ES-I3 (cell line): Measurements from ENCODE around the gene CPZ.
"Not testable (repeated sequence)": the region's sequence is repeated elsewhere in the genome, so short reads cannot be mapped to it uniquely, and the experiment has no call there.

ENCODE experiments used
- H3K36me3 ChIP-seq: 2 replicates; pipeline ENCODE4 v1.6.1; 2013; ENCODE audit warnings: mild to moderate bottlenecking, low read length, control low read depth, moderate library complexity; ENCODE audit not compliant: insufficient read depth
- H3K4me1 ChIP-seq: 2 replicates; pipeline ENCODE4 v1.6.1; 2013; ENCODE audit warnings: mild to moderate bottlenecking, control low read depth, low read length; ENCODE audit not compliant: insufficient read depth
- H3K9ac ChIP-seq: 2 replicates; pipeline ENCODE4 v1.6.1; 2013; ENCODE audit warnings: low read depth, mild to moderate bottlenecking, low read length, moderate library complexity
- H3K9me3 ChIP-seq: 2 replicates; pipeline ENCODE4 v1.6.1; 2013; ENCODE audit warnings: mild to moderate bottlenecking, low read length, moderate library complexity; ENCODE audit not compliant: control insufficient read depth, insufficient read depth

Gene CPZ

DNA sequence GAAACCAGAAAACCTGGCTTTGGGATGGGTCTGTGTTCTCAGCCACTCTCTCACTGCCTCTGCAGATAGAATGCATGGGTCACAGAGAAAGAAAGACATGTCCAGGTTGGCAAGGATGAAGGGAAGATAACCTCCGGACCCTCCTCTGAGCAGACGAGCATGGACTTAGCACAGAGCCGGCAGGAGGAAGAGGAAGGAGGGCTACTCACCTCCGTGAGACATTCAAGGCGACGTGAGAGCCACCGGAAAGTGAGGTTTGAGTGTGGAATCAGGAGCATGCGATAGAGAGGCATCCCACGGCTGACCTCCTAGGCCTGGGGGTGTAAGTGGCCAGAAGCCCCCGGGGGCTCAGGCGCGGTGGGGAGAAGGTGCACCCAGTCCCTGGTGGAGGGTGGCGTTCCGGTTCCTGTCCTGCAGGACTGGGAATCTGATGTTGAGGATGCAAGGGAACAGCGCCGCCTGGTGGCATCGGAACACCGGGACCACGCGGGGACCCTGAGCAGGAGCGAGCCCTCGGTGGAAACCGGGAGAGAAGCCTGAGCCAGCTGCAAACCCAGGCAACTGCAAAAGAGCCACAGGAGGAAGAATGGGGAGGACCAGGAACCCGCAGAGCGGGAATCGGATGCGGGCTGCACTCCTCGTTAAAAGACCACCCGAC is 43.5 kb downstream of the CPZ start:
- H3K36me3 ChIP-seq, H3K4me1 ChIP-seq, H3K9ac ChIP-seq, H3K9me3 ChIP-seq: not testable (repeated sequence)

DNA sequence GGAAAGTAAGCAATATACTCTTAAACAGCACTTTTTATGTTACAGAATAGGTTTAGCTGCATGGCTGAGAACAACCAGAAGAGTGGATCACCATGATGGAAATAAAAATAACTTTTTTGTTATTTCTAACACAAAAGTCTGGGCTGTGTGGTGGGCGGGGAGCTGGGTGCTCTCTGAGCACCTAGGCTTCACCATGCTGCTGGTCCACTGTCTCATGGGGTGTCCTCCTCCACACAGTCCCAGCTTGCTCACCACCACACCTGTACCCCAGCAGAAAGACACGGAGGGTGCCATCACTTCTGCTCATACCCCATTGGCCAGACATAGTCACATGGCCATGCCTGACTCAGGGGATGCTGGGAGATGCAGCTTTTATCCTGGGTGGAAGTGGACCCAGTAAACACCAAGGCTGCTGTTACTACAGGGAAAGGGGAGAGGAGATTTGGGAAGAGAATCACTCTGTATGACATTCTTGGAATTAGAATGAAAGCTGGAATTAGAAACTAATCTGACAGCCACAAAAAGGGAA is 45.0 kb downstream of the CPZ start:
- no peaks in the 10 kb centered on the region for H3K36me3 ChIP-seq
- no peaks in the 10 kb centered on the region for H3K4me1 ChIP-seq
- no peak overlapping the region for H3K9ac ChIP-seq
- no peaks in the 10 kb centered on the region for H3K9me3 ChIP-seq

DNA sequence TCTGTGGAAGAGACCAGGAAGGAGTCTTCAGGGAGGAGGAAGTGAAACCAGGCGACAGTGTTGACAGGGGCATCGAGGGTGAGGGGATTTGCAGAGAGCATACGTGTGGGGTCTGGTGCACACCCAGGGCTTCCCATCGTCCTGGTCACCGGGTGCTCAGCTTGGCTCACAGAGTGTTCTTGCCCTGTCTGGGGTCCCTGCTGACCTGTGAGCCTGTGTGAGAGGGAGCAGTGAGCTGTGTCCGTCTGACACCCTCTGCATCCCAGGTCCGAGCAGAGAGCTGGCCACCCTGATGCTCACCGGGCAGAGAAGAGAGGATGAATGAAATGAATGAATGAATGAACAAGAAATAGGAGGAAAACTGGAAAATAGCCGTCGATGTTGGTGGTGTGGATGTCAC is 46.5 kb downstream of the CPZ start:
- Histone ChIP-seq H3K4me1 (no peaks in the 10 kb centered on the region), H3K9me3 (no peaks in the 10 kb centered on the region), H3K9ac (no peak overlapping the region), H3K36me3 (no peaks in the 10 kb centered on the region)

DNA sequence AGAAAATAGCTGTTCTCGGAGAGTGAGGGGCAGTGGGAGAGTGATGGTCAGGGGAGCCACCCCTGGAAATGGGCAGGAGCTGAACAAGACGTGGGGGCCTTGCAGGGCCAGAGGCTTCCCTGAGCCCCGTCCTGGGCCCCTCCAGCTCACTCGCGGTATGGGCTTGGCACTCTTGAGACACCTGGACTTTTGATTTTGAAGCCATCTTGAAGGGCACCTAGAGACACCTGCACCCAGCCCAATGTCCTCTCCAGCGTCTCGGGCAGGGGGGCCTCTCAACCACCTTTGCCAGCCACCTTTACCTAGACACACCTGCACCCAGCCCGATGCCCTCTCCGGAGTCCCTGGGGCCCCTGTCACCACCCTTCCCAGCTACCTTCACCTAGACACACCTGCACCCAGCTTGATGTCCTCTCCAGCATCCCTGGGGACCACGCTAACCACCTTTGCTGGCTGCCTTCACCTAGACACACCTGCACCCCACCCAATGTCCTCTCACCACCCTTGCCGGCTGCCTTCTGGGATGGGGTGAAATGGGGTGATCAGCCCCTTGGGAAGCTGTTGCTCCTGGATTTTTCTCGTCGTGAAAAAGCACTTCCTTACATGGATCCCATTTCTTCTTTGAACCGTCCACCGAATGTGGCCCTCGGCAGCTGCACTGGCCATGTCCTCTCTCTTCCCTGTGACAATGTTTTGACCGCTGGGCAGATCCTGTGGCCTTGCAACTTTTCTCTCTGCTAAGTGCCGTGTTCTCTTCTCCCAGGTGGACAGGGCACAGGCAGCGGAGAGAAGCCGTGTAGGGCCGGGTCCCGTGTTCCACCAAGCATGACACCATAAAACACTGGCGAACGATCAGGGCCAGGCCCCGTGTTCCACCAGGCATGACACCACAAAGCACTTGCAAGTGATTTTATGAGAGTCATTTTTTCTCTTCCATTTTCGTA is 47.5 kb downstream of the CPZ start:
- Histone ChIP-seq H3K36me3 (no peaks in the 10 kb centered on the region), H3K4me1 (no peaks in the 10 kb centered on the region; the same call in 1 of the 2 replicates), H3K9me3 (no peaks in the 10 kb centered on the region), H3K9ac (no peak overlapping the region)

DNA sequence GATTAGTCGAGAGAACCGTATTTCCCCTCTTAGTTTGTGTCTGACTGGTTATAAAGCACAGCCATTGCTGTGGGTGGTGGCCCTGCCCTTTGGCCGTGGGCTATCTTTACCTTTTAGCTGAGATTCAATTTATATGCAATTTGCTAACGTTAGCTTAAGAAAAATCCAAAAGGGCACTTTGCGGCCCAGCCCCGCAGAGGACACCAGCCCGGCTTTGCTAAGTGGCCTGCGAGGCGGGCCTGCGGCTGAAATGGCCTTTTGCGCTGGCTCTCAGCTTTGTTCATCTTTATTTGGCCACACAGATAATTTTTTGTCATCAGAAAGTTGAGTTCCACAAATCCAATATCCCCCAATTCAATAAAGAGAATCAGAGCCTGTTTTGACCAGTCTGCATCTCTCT is 48.3 kb downstream of the CPZ start:
- H3K36me3 ChIP-seq, result no peaks in the 10 kb centered on the region
- H3K4me1 ChIP-seq, result no peaks in the 10 kb centered on the region; the same call in 1 of the 2 replicates
- H3K9ac ChIP-seq, result no peak overlapping the region
- H3K9me3 ChIP-seq, result no peaks in the 10 kb centered on the region

DNA sequence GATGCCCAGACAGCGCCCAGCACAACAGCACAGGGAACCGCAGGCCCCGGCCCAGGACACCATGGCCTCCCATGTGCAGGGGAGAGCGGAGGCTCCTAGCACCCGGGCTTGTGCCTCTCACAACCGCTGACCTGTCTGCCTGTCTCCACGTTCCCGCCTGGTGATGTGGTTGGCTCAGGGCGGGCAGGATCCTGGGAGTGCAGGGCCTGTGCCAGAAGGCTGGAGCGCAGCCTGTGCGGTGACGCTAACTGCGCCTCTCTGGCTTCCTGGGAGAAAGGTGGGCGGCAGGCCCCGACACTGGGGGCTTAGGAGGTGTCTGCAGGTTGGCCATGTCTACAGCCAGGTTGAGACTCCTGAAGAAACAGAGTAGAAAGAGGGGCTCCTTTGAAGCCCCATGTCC is 48.7 kb downstream of the CPZ start:
- Histone ChIP-seq H3K4me1 (no peaks in the 10 kb centered on the region; the same call in 1 of the 2 replicates), H3K9ac (no peak overlapping the region), H3K36me3 (no peaks in the 10 kb centered on the region), H3K9me3 (no peaks in the 10 kb centered on the region)

DNA sequence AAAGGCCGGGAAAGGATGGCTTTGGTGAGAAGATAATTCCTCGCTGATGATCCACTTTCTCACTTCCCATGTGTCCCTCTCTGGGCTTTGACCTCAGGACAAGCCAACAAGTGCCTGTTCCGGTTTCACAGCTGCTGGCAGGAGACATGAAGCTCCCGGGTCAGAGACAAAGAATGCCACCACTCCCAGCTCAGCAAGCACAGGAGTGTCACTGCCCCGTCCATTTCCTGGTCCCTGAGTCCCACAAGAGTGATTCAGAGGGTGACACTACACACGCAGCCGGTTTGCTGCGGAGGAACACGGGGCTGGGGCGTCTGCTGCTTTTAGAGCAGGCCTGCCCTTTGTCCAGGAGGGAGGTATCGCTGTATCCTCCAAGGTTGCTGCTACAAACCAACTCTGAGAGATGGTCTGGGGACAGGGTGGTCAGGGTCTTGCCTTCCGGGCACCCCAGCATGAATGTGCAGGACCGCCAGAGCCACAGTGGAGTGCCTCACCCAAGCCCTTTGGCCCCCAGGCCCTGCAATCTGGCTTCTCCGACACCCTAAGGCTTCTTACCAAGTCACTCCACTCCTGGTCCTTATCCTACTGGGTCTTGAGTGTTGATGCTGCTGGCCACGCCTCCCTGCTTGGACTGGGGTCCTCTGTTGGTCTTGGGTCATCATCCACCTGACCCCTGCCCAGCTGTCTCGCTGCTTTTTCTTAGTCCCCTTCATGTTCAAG is 49.5 kb downstream of the CPZ start:
- Histone ChIP-seq H3K4me1 (no peaks in the 10 kb centered on the region; the same call in 1 of the 2 replicates), H3K9ac (no peak overlapping the region), H3K9me3 (no peaks in the 10 kb centered on the region), H3K36me3 (no peaks in the 10 kb centered on the region)

DNA sequence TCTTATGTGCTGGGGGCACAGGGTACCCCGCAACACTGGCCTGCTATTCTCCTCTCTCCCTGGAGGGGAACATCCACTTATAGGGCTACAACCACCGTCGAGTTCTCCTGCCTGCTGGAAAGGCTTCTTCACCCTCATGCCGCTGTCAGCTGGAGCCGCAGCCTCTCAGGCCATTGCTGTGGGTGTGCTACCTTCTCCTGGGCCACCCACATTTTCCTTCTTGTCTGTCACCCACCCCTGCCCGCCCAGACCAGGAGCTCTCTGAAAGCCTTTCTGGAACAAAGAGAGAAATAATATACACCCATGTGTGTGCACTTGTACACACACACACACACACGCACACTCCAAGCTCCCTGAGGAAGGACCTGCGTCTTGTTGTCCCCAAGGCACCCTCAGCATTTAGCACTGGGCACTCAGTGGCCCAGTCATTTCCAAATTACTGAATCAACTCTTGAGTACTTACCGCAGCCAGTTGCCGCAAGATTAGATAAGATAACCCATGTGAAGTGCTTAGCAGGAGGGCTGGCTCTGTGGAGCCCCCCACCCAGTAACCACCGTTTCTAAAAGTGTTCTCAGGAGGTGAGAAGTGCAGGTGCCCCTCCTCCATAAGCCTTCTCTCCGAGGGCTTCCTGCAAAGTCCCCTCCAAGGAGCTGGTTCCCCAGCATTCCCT is 50.2 kb downstream of the CPZ start:
- Histone ChIP-seq H3K4me1 (no peaks in the 10 kb centered on the region; the same call in 1 of the 2 replicates), H3K9me3 (no peaks in the 10 kb centered on the region), H3K36me3 (no peaks in the 10 kb centered on the region), H3K9ac (no peak overlapping the region)

DNA sequence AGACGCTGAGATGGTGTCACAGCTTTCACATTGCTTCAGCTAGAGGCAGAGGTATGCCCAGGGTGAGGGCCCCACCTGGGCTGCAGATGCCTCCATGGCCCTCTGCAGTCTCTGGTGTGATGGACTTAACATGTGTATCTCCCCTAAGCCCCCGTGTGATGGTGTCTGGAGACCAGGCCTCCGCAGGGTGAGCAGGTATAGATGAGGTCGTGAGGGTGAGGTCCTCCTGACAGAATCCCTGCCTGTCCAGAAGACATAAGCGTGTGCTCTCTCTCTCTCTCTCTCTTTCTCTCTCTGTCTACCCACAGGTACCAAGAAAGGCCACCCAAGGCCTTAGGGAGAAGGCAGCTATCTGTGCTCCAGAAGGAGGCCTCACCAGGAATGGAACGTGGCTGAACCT is 50.9 kb downstream of the CPZ start:
- Histone ChIP-seq H3K9me3 (no peaks in the 10 kb centered on the region), H3K9ac (no peak overlapping the region), H3K36me3 (no peaks in the 10 kb centered on the region), H3K4me1 (no peaks in the 10 kb centered on the region; the same call in 1 of the 2 replicates)

DNA sequence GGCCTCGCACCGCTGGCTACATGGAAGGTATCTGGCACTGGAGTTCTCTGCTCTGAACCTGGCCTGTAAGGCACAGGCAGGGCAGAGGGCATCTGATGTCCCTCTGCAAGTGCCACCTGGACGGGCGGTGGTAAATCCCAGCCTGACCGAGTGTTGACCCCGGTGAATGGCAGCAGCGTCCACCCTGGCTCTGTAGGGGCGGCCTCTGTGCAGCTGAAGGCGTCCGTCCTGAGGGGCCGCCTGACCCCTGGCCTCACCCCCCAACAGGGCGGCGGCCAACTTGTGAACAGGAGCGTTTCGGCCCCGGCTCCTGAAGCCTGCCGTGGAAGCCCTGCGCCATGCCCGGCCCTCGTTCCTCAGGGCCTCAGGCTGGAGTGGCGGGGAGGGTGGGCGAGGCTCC is 51.4 kb downstream of the CPZ start:
- Histone ChIP-seq H3K4me1 (no peaks in the 10 kb centered on the region; the same call in 1 of the 2 replicates), H3K9me3 (no peaks in the 10 kb centered on the region), H3K9ac (no peak overlapping the region), H3K36me3 (no peaks in the 10 kb centered on the region)

DNA sequence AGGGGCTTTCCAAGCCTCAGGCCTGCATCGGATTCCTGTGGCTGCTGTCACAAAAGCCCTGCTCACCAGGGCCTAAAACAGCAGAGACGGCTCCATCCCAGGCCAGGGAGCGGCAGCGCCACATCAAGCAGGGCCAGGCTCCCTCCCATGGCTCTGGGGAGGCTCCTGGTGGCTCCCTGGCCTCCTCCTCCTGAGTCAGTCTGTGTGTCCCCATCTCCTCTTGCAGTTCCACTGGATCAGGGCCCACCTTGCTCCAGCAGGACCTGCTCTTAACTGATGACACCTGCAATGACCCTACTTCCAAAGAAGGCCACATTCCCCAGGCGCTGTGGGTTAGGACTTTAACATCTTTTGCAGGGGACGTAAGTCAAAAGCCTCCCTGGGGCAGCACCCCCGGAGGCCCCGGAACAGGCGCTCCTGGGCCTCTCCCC is 51.9 kb downstream of the CPZ start:
- H3K4me1 ChIP-seq, result no peaks in the 10 kb centered on the region; the same call in 1 of the 2 replicates
- H3K9me3 ChIP-seq, result no peaks in the 10 kb centered on the region
- H3K9ac ChIP-seq, result no peak overlapping the region
- H3K36me3 ChIP-seq, result no peaks in the 10 kb centered on the region

DNA sequence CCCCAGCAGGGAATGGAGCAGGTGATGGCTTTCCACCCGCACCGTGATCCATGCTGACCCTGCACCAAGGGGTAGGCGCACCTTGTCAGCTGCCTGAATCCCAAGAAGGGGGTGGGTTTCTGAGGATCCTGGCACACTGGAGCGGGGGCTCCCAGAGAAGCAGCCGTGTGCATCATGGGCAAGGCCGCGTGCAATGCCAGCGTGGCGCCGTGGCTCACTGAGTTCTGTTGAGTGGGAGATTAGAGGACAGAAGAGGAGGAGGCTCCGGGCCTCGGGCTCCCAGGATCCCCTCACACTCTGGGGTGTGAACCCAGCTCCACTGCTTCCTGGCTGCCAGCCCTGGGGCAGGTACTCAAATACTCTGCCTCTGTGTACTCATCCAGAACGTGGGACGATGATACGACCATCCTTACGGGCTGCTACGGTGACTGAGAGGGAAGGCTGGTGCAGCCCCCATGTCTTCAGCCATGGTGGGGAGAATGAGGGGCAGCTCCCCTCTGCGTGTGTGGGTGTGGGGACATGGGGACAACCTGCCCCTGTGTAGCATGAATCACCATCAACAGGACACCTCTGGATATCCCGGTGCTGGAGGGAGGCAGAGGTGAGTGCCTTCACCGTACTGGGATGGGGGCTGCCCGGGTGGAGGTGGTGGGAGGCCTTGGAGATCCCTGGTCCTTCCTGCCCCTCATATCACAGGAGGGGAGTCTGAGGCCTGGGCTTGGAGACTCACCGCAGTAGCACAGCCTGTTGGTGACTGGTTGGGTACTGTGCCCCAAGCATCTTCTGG is 52.6 kb downstream of the CPZ start:
- H3K9me3 ChIP-seq, result no peaks in the 10 kb centered on the region
- no peak overlapping the region for H3K9ac ChIP-seq
- no peaks in the 10 kb centered on the region for H3K36me3 ChIP-seq

DNA sequence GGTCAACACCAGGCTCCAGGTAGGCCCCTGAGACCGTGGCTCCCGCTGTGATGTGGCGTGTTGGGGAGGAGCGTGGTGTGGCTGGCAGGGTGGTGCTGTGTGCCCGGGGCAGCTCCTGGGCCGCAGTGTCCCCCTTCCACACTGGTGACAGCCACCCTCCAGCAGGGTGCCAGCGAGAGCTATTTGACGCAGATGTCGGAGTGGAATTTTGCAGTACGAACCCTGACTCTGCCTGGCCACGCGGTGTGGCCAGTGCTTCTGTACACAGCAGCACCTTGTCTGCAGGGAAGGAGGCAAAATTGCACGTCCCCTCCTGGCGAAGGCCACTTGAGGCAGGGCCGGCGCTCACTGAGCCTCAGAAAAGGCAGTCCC is 53.2 kb downstream of the CPZ start:
- no peaks in the 10 kb centered on the region; the same call in 1 of the 2 replicates for H3K4me1 ChIP-seq
- H3K9me3 ChIP-seq, result no peaks in the 10 kb centered on the region
- H3K36me3 ChIP-seq, result no peaks in the 10 kb centered on the region
- no peak overlapping the region for H3K9ac ChIP-seq

More for the DNA sequence above, 52.6 kb downstream of the CPZ start:
- H3K4me1 ChIP-seq, result no peaks in the 10 kb centered on the region; the same call in 1 of the 2 replicates
